ENCODE measurements around the gene AMT. TPM values are rescaled to one million over a fixed set of nuclear protein-coding genes. Genes with fewer than 3 reads are reported as not detected.

Gene AMT
- total RNA-seq, 4 donors from 2014 or later: 1.8 to 9.3 (median 5.4) TPM

DNA sequence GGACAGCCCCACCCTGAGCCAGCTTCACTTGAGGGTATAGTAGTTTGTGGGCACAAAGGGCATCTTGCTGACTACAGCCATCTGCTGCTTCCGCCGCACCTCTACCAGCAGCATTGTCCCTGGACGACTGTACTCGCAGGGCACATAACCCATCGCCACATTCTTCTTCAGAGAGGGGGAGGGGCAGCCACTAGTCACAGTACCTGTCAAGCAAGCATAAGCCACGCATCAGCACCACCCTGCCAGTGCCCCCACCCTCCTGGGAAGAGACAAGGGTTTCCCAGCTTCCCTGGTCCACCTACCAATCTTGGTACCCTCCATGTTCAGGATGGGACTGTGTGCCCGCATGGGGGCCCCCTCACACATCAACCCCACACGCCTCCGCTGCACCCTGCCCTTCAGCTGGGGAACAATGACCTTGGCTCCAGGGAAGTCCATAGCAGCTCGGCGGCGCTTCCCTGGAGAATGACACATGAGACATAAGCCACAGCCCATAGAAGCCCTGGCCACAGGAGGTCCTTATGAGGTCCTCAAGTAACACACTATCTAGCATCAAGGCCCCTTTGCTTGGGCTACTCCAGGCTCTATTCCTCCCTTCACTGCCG lies 4.7 kb downstream of the AMT start:
- intact Hi-C loops (cut with DNase I; ENCODE audit: low total_unique reads): no loop called here
- DNase-seq (ENCODE audit: low spot score in 2 of 2): no peak
- 87 to 94% methylated on average over 13 of the region's 13 CpGs for WGBS, 2 donors
- no peak overlapping the region for H3K4me3 ChIP-seq (ENCODE audit: low read depth, poor library complexity, severe bottlenecking)
- TF ChIP-seq, protein P1, sequence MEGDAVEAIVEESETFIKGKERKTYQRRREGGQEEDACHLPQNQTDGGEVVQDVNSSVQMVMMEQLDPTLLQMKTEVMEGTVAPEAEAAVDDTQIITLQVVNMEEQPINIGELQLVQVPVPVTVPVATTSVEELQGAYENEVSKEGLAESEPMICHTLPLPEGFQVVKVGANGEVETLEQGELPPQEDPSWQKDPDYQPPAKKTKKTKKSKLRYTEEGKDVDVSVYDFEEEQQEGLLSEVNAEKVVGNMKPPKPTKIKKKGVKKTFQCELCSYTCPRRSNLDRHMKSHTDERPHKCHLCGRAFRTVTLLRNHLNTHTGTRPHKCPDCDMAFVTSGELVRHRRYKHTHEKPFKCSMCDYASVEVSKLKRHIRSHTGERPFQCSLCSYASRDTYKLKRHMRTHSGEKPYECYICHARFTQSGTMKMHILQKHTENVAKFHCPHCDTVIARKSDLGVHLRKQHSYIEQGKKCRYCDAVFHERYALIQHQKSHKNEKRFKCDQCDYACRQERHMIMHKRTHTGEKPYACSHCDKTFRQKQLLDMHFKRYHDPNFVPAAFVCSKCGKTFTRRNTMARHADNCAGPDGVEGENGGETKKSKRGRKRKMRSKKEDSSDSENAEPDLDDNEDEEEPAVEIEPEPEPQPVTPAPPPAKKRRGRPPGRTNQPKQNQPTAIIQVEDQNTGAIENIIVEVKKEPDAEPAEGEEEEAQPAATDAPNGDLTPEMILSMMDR (IDR thresholded peaks at IDR 0.05): no peak
- TF ChIP-seq POLR2A (IDR thresholded peaks at IDR 0.05): no peak

DNA sequence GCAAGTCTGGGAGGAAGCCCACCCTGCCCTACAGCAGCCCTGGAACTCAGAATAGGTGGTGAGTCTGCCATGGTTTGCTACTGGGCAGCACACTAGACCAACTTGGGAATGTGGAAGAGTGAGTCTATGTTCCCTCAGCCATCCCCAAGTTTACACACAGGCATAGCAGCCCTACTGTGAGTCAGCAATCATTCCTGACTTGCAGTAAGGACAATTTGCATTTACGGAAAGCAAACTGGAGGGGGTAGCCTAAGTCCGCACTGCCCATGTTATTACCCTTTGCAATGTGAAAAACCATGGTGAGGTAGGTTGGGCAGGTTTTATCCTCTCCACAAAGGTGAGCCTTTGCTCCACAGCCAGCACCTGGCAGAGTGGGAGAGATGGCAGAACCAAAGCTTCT lies 5.4 kb downstream of the AMT start:
- no peak overlapping the region for H3K4me3 ChIP-seq (ENCODE audit: low read depth, poor library complexity, severe bottlenecking)
- intact Hi-C loops (cut with DNase I; ENCODE audit: low total_unique reads): no loop called here
- TF ChIP-seq POLR2A (IDR thresholded peaks at IDR 0.05): no peak
- TF ChIP-seq, protein P1 (IDR thresholded peaks at IDR 0.05): no peak
- 83 to 96% methylated on average over 2 of the region's 2 CpGs for WGBS, 2 donors
- no peak for DNase-seq (ENCODE audit: low spot score in 2 of 2)

DNA sequence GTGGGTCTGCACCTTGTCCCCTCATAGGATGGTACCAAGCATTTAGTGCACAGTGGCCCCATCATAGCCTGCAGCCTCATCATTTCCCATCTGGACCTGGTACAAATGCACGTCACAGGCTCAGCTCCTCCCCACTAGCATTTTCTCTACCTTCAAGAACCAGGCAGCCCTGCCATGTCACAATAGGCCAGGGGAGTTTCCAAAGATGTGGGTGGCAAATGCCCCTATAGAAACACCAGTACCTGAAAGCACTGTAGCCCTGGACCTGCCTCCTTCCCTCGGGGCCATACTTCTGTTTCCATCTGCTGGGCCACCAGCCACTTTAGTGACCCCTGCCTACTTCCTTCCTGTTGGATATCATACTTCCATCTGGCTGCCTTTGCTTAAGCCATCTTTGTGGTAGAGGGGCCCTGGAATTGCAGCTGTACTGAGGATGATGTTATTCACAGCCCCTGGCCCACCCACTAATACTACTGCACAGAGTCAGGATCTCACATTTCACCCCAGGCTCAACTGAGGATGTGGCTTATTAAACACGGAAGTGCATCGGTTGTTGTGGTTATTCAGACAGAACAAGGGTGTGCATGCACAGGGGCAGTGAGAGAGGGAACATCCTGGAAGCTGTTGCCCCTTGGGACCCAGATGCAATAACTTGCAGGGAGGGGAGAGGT lies 6.2 kb downstream of the AMT start:
- 26 to 33% methylated on average over 4 of the region's 4 CpGs for WGBS, 2 donors
- TF ChIP-seq POLR2A (IDR thresholded peaks at IDR 0.05): no peak
- TF ChIP-seq, protein P1 (IDR thresholded peaks at IDR 0.05): no peak
- H3K4me3 ChIP-seq (ENCODE audit: low read depth, poor library complexity, severe bottlenecking): no peak overlapping the region
- DNase-seq (ENCODE audit: low spot score in 2 of 2): no peak
- intact Hi-C loops (cut with DNase I; ENCODE audit: low total_unique reads): no loop called here

DNA sequence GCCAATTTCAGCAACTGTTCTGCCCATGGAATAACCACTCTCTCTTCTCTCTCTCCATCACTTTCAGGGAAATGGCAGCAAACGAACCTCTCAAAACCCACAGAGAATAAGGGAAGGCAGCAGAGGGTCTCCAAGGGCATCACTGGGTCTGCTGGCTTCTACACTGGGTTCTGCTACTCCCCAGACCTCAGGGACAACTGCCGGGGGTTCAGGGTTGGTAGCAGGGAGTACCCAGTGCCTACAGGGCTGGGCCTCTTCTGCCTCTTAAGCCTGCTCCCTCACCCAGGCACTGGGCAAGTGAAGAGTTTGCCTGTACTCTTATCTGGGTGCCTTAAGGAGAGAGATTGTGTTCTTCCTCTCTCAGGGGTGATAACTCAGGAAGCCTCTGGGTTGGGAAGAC lies 7.5 kb downstream of the AMT start:
- DNase-seq (ENCODE audit: low spot score in 2 of 2): no peak
- 94% methylated on average over 2 of the region's 2 CpGs for WGBS, 2 donors
- H3K4me3 ChIP-seq (ENCODE audit: low read depth, poor library complexity, severe bottlenecking): no peak overlapping the region
- intact Hi-C loops (cut with DNase I; ENCODE audit: low total_unique reads): no loop called here
- TF ChIP-seq POLR2A (IDR thresholded peaks at IDR 0.05): no peak
- TF ChIP-seq, protein P1 (IDR thresholded peaks at IDR 0.05): no peak

DNA sequence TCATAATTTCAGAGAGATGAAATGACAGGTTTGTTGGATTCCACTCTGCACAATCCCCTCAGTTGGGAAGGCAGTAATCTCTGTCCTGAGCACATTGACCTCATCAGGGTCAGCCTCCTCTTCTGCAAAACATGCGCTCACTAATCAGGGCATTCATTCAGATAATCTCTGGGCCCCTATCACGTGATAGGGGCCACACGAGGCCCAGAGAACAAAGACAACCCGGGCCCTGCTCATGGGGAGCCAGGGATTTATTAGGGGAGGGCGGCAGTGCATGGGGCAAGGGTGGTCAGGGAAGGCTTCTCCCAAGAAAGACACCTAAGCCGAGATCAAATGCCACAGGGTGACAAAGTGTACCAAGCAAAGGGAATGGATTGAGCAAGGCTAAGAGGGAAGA lies 8.9 kb downstream of the AMT start:
- intact Hi-C loops (cut with DNase I; ENCODE audit: low total_unique reads): no loop called here
- TF ChIP-seq, protein P1 (IDR thresholded peaks at IDR 0.05): no peak
- TF ChIP-seq POLR2A (IDR thresholded peaks at IDR 0.05): no peak
- 82 to 89% methylated on average over 6 of the region's 6 CpGs for WGBS, 2 donors
- no peak for DNase-seq (ENCODE audit: low spot score in 2 of 2)
- H3K4me3 ChIP-seq (ENCODE audit: low read depth, poor library complexity, severe bottlenecking): no peak overlapping the region

Measured in lower leg skin (tissue), 4 donors.